KMS-11 (cell line): ENCODE measurements around the gene CRYBA2.

ENCODE experiments used
- H2AFZ ChIP-seq: fragments of 200-600 bp; sonication (generic); 2 replicates; pipeline ENCODE4 v1.6.1; 2016; ENCODE audit warnings: antibody characterized with exemption, mixed run types, low read depth
- H3K27ac ChIP-seq: fragments of 200-600 bp; sonication (generic); 2 replicates; pipeline ENCODE4 v1.6.1; 2016; ENCODE audit warnings: mild to moderate bottlenecking, mixed run types
- H3K27me3 ChIP-seq: fragments of 200-600 bp; sonication (generic); 2 replicates; pipeline ENCODE4 v1.6.1; 2017; ENCODE audit warnings: mild to moderate bottlenecking, low read depth, mixed run types, moderate library complexity; ENCODE audit not compliant: insufficient read depth
- H3K36me3 ChIP-seq: fragments of 200-600 bp; sonication (generic); 2 replicates; pipeline ENCODE4 v1.6.1; 2017; ENCODE audit warnings: mild to moderate bottlenecking, mixed run types; ENCODE audit not compliant: insufficient read depth
- H3K4me1 ChIP-seq: fragments of 200-600 bp; sonication (generic); 2 replicates; pipeline ENCODE4 v1.6.1; 2016; ENCODE audit warnings: mild to moderate bottlenecking, low read depth, mixed run types; ENCODE audit not compliant: poor library complexity, severe bottlenecking
- H3K4me2 ChIP-seq: fragments of 200-600 bp; sonication (generic); 2 replicates; pipeline ENCODE4 v1.7.0; 2016; ENCODE audit warnings: mild to moderate bottlenecking, mixed run types
- H3K4me3 ChIP-seq: fragments of 200-600 bp; sonication (generic); IDR thresholded peaks from 2 replicates; pipeline ENCODE4 v1.6.1; 2017; ENCODE audit warnings: low read depth, low read length, mixed read lengths; ENCODE audit not compliant: insufficient read depth
- H3K79me2 ChIP-seq: fragments of 200-600 bp; sonication (generic); 2 replicates; pipeline ENCODE4 v1.6.1; 2016; ENCODE audit warnings: low read depth, mixed run types; ENCODE audit not compliant: insufficient read depth
- H3K9ac ChIP-seq: fragments of 200-600 bp; sonication (generic); 2 replicates; pipeline ENCODE4 v1.6.1; 2016; ENCODE audit warnings: mild to moderate bottlenecking, mixed run types
- H4K20me1 ChIP-seq: fragments of 200-600 bp; sonication (generic); 2 replicates; pipeline ENCODE4 v1.6.1; 2016; ENCODE audit warnings: mild to moderate bottlenecking, mixed run types; ENCODE audit not compliant: insufficient read depth
- TF ChIP-seq, protein P1 (sequence below): fragments of 200-600 bp; sonication (generic); conservative IDR thresholded peaks from 2 replicates; pipeline ENCODE4 v1.6.1; 2017; ENCODE audit warnings: low read depth, mild to moderate bottlenecking, antibody characterized with exemption, low read length, moderate library complexity, mixed read lengths

The CRYBA2 gene

DNA sequence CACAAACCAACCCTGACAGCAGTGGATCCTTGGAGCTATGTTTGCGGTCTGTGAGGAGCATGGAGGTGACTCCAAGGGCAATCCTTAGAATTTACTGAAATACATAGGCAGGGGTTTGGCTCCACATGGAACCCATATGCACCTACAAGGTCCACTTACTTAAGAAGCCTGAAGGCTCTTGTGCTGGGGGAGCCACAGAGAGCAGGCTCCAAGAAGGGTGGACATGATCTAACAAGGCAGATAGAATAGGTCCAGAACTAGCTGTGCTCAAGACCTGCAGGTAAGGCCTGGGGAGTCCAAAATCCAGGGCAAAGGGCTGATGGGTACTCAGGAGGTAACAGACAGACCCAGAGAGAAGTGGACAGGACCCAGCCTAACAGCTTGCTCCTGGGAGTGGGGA lies 34.9 kb downstream of the CRYBA2 start:
- Histone ChIP-seq H3K27me3 (peaks cover 15% of the 10 kb centered on the region; the same call in 1 of the 2 replicates), H3K4me3 (no peak overlapping the region), H2AFZ (no peak overlapping the region), H3K36me3 (no peaks in the 10 kb centered on the region), H4K20me1 (no peaks in the 10 kb centered on the region), H3K79me2 (no peaks in the 10 kb centered on the region), H3K4me1 (peaks cover 3% of the 10 kb centered on the region), H3K4me2 (no peak overlapping the region), H3K9ac (no peak overlapping the region), H3K27ac (no peak overlapping the region)
- TF ChIP-seq, protein P1, sequence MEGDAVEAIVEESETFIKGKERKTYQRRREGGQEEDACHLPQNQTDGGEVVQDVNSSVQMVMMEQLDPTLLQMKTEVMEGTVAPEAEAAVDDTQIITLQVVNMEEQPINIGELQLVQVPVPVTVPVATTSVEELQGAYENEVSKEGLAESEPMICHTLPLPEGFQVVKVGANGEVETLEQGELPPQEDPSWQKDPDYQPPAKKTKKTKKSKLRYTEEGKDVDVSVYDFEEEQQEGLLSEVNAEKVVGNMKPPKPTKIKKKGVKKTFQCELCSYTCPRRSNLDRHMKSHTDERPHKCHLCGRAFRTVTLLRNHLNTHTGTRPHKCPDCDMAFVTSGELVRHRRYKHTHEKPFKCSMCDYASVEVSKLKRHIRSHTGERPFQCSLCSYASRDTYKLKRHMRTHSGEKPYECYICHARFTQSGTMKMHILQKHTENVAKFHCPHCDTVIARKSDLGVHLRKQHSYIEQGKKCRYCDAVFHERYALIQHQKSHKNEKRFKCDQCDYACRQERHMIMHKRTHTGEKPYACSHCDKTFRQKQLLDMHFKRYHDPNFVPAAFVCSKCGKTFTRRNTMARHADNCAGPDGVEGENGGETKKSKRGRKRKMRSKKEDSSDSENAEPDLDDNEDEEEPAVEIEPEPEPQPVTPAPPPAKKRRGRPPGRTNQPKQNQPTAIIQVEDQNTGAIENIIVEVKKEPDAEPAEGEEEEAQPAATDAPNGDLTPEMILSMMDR = no peak

- Histone ChIP-seq H3K27ac (no peak overlapping the region), H3K4me1 (peaks cover 3% of the 10 kb centered on the region), H3K4me2 (no peak overlapping the region), H3K79me2 (no peaks in the 10 kb centered on the region), H2AFZ (no peak overlapping the region), H3K9ac (no peak overlapping the region), H4K20me1 (no peaks in the 10 kb centered on the region), H3K4me3 (no peak overlapping the region), H3K27me3 (peaks cover 15% of the 10 kb centered on the region; the same call in 1 of the 2 replicates), H3K36me3 (no peaks in the 10 kb centered on the region)
- TF ChIP-seq, protein P1 = no peak
These were observed 35.6 kb downstream of the CRYBA2 start for GRCh38 chr2:218957671-218958070.

DNA sequence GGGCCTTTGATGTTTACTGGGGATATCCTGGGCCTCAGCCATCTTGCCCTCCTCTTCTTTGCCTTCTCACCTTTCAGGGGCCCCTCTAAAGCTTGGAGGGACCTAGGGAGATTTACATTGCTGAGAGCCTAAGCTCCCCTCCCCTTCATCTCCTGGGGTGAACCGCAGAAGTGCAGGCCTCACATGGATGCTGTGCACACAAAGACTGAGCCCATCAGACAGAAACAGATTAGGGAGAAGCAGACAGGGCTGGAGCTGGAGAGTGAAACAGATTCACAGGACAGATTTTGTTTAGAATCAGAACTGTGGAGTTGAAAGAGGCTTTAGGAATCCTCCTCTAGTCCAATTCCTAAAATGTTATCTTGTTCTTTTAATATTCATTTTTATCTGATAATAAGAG lies 37.2 kb downstream of the CRYBA2 start:
- Histone ChIP-seq H3K79me2 (no peaks in the 10 kb centered on the region), H3K4me3 (no peak overlapping the region), H3K36me3 (no peaks in the 10 kb centered on the region), H3K4me1 (no peaks in the 10 kb centered on the region), H3K27me3 (peaks cover 8% of the 10 kb centered on the region; the same call in 1 of the 2 replicates), H3K9ac (no peak overlapping the region), H3K4me2 (no peak overlapping the region), H4K20me1 (no peaks in the 10 kb centered on the region), H2AFZ (no peak overlapping the region), H3K27ac (no peak overlapping the region)
- TF ChIP-seq, protein P1 = no peak

GRCh38 chr2:218954541-218955300 lies 38.5 kb downstream of the CRYBA2 start:
- Histone ChIP-seq H3K79me2 (no peaks in the 10 kb centered on the region), H3K9ac (no peak overlapping the region), H3K4me1 (no peaks in the 10 kb centered on the region), H3K4me2 (no peak overlapping the region), H3K36me3 (no peaks in the 10 kb centered on the region), H3K4me3 (no peak overlapping the region), H2AFZ (no peak overlapping the region), H3K27me3 (no peaks in the 10 kb centered on the region; the same call in 1 of the 2 replicates), H3K27ac (no peak overlapping the region), H4K20me1 (no peaks in the 10 kb centered on the region)
- TF ChIP-seq, protein P1 = no peak
